Uterus (tissue), 2 donors: Measurements from ENCODE around the gene SND1.

Experiments
- CTCF ChIP-seq, 4 experiments: fragments of 200-600 bp in 2 of 4; fragments of 450-650 bp in 2 of 4; sonication (generic) in 2 of 4; IDR thresholded peaks; one replicate each; pipeline ENCODE4 v1.5.1; 2016 to 2019; ENCODE audit warnings: antibody characterized with exemption in 4 of 4, mild to moderate bottlenecking in 2 of 4, moderate library complexity in 1 of 4
- POLR2A ChIP-seq, 2 donors: fragments of 450-650 bp; IDR thresholded peaks; one replicate each; pipeline ENCODE4 v1.6.1; 2016; ENCODE audit warnings: antibody characterized with exemption in 2 of 2, mild to moderate bottlenecking in 1 of 2, moderate library complexity in 1 of 2

GRCh38 chr7:128120976-128121490 lies 469.0 kb downstream of the SND1 start:
- TF ChIP-seq CTCF (IDR thresholded peaks at IDR 0.05) (no peak), POLR2A (IDR thresholded peaks at IDR 0.05) (no peak)
